ENCODE results near the gene TACC2.
A peak's percentile ranks its signal among the peaks of the same experiment; 100 is the strongest.

Gene TACC2

GRCh38 chr10:122279725-122280141, 290.8 kb downstream of the TACC2 start:
- Histone ChIP-seq H3K9me3 (ENCODE audit: insufficient read depth, low read length, severe bottlenecking) (no peaks in the 10 kb centered on the region), H4K20me1 (ENCODE audit: insufficient read depth, low read length) (0 out of 2 replicates have a peak, but pooled peaks cover 2% of the 10 kb centered on the region), H3K4me2 (ENCODE audit: insufficient read depth, low read length) (no peak overlapping the region), H3K9ac (ENCODE audit: low read depth, low read length) (no peak overlapping the region), H3K36me3 (ENCODE audit: insufficient read depth, low read length) (no peaks in the 10 kb centered on the region), H3K27ac (ENCODE audit: low read length) (no peak overlapping the region), H3K4me3 (ENCODE audit: low read depth in 1 of 2, low read length in 2 of 2) (no peak overlapping the region), H3K79me2 (ENCODE audit: insufficient read depth, low read length) (no peaks in the 10 kb centered on the region), H3K27me3 (ENCODE audit: insufficient read depth, low read length, poor library complexity) (no peaks in the 10 kb centered on the region), H3K4me1 (ENCODE audit: insufficient read depth, low read length) (no peaks in the 10 kb centered on the region), H2AFZ (ENCODE audit: low read depth, low read length) (no peak overlapping the region)
- TF ChIP-seq EZH2 (IDR thresholded peaks at IDR 0.05; ENCODE audit: borderline replicate concordance, low read depth, low read length, severe bottlenecking) (no peak), CTCF (IDR thresholded peaks at IDR 0.05; ENCODE audit: borderline replicate concordance, extremely low read depth, low read length, poor library complexity, severe bottlenecking) (peak; percentile 55)
- DNase-seq (no peak), ATAC-seq (ENCODE audit: insufficient read depth, low read depth) (no peak)

GRCh38 chr10:122280156-122280555, 291.2 kb downstream of the TACC2 start:
- Histone ChIP-seq H2AFZ (ENCODE audit: low read depth, low read length) (no peak overlapping the region), H3K9me3 (ENCODE audit: insufficient read depth, low read length, severe bottlenecking) (no peaks in the 10 kb centered on the region), H3K4me1 (ENCODE audit: insufficient read depth, low read length) (no peaks in the 10 kb centered on the region), H3K79me2 (ENCODE audit: insufficient read depth, low read length) (no peaks in the 10 kb centered on the region), H3K27ac (ENCODE audit: low read length) (no peak overlapping the region), H3K36me3 (ENCODE audit: insufficient read depth, low read length) (no peaks in the 10 kb centered on the region), H3K4me2 (ENCODE audit: insufficient read depth, low read length) (no peak overlapping the region), H4K20me1 (ENCODE audit: insufficient read depth, low read length) (0 out of 2 replicates have a peak, but pooled peaks cover 2% of the 10 kb centered on the region), H3K9ac (ENCODE audit: low read depth, low read length) (no peak overlapping the region), H3K4me3 (ENCODE audit: low read depth in 1 of 2, low read length in 2 of 2) (no peak overlapping the region), H3K27me3 (ENCODE audit: insufficient read depth, low read length, poor library complexity) (no peaks in the 10 kb centered on the region)
- no peak for TF ChIP-seq CTCF (IDR thresholded peaks at IDR 0.05; ENCODE audit: borderline replicate concordance, extremely low read depth, low read length, poor library complexity, severe bottlenecking)
- no peak for TF ChIP-seq EZH2 (IDR thresholded peaks at IDR 0.05; ENCODE audit: borderline replicate concordance, low read depth, low read length, severe bottlenecking)
- DNase-seq (no peak), ATAC-seq (ENCODE audit: insufficient read depth, low read depth) (no peak)

GRCh38 chr10:122281018-122281626, 292.2 kb downstream of the TACC2 start:
- no peak overlapping the region for H2AFZ ChIP-seq (ENCODE audit: low read depth, low read length)
- no peak for ATAC-seq (ENCODE audit: insufficient read depth, low read depth)

More at GRCh38 chr10:122281018-122281626, 292.2 kb downstream of the TACC2 start:
- H3K9me3 ChIP-seq (ENCODE audit: insufficient read depth, low read length, severe bottlenecking): no peaks in the 10 kb centered on the region
- no peaks in the 10 kb centered on the region for H3K4me1 ChIP-seq (ENCODE audit: insufficient read depth, low read length)
- no peak overlapping the region for H3K9ac ChIP-seq (ENCODE audit: low read depth, low read length)
- no peak for DNase-seq
- 0 out of 2 replicates have a peak, but pooled peaks cover 2% of the 10 kb centered on the region for H4K20me1 ChIP-seq (ENCODE audit: insufficient read depth, low read length)
- no peak overlapping the region for H3K4me2 ChIP-seq (ENCODE audit: insufficient read depth, low read length)
- H3K36me3 ChIP-seq (ENCODE audit: insufficient read depth, low read length): no peaks in the 10 kb centered on the region
- H3K79me2 ChIP-seq (ENCODE audit: insufficient read depth, low read length): no peaks in the 10 kb centered on the region
- no peaks in the 10 kb centered on the region for H3K27me3 ChIP-seq (ENCODE audit: insufficient read depth, low read length, poor library complexity)
- no peak for TF ChIP-seq CTCF (IDR thresholded peaks at IDR 0.05; ENCODE audit: borderline replicate concordance, extremely low read depth, low read length, poor library complexity, severe bottlenecking)
- TF ChIP-seq EZH2 (IDR thresholded peaks at IDR 0.05; ENCODE audit: borderline replicate concordance, low read depth, low read length, severe bottlenecking): no peak
- H3K4me3 ChIP-seq (ENCODE audit: low read depth in 1 of 2, low read length in 2 of 2): no peak overlapping the region
- no peak overlapping the region for H3K27ac ChIP-seq (ENCODE audit: low read length)

All from DND-41 (cell line).